HG02763 (cell line): ENCODE results near the gene DIAPH2.

Experiments used
- ATAC-seq: cut with Tn5 transposase; IDR thresholded peaks from one replicate; pipeline ENCODE4 v1.9.1; 2021; ENCODE audit warnings: mild to moderate bottlenecking, moderate library complexity; ENCODE audit not compliant: unreplicated experiment

Gene DIAPH2

DNA sequence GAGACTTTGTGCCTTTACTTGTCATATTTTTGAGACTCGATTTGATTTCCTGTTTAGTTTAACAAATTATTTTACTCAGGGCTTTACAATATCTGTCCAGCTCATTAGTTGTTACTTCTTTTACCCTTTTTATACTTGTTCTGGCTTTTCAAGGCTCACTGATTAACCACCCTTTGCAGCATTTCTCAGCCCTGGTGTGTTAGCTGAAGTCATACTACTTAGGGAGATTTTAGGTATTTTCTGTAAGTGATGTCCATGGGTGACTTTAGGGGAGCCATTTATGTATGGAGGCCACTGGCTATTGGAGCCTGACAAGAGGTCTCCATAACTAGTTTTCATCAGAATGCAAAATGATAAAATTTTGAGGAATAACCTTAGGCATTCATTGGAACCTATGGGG is 346.3 kb downstream of the DIAPH2 start:
- ATAC-seq = no peak

DNA sequence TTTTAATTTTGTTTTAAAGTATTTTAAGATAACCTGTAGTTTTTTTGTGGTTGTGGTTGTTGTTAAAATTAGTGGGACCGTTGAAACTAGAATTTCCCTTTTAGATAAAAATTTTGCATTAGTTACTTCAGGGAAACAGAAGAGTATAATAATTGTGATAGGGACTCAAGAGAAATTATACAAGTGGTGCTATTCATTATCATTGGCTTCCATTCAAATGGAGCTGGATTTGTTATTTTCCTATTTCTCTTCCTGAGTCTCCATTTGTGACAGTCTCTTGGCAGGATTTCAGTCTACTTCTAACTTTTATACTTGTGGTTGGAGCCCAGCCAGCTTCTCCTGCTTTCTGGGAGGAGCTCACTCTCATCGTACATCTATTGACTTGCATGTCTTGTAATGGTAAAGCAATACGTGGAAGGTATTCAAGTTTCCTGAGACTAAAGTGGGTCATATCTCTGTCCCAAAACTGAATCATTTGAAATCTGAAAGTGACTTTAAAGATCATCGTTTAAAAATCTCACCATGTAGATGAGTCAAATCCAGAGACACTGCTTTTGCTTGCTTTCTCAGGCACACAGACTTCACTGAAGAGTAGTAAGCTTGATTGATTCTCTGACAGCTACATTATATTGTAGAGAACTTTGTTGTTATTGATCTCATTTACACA is 354.9 kb downstream of the DIAPH2 start:
- ATAC-seq = peak; percentile 79

DNA sequence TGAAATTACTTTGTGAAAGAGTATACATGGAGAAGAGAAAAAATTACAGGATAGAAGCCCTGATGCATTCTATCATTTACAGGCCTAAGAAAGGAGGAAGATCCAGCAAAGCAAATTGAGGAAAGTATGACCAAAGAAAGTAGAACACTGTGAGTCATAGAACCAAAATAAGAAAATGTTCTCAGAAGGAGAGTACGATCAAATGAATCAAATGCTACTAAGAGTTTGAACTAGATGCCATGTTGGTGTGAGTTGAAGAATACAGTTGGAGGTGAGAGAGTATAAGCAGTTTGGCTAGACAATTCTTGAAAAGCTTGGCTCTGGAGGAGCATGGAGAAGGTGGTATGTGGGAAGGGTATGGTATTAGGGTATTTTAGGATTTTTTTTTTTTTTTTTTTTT is 360.8 kb downstream of the DIAPH2 start:
- no peak for ATAC-seq

DNA sequence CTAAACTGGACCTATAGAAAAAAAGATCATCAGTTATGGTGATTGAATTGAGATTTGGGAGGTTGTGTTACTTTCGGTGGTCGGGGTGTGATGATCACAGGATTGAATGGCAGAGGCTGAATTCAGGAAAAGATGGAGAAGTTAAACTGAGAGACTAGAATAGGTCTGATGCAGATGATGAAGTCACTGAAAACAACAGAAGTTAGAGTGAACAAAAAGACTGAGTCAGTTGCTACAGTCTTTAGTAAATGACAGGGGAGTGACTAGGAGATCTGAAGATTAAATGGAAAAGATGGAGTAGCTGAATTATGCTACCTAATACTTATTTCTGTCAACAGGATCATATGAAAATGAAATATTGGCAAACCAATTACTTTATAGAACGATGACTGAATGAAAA is 362.2 kb downstream of the DIAPH2 start:
- ATAC-seq = no peak

- ATAC-seq = no peak
Observed at GRCh38 chrX:97050392-97050791, 365.8 kb downstream of the DIAPH2 start.

GRCh38 chrX:97057349-97057909 is 372.8 kb downstream of the DIAPH2 start:
- ATAC-seq = no peak

- no peak for ATAC-seq
Observed at GRCh38 chrX:97060020-97060419, 375.4 kb downstream of the DIAPH2 start.

DNA sequence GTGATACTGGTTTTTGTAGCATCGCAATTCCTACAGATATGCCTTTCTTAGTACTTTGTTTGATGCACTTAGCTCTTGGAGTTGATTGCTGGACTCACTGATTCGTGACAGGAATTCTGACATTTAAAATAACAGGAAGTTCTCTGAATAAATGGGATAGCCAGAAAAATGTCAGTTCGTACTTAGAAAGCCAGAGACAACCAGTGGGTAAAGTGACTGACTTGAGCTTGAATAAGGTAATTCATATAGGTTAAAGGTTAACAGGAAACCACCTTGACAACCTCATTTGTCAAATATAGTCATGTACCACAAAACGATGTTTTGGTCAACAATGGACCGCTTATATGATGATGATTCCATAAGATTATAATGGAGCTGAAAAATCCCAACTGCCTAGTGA is 380.4 kb downstream of the DIAPH2 start:
- ATAC-seq = no peak

GRCh38 chrX:97065973-97066372 is 381.3 kb downstream of the DIAPH2 start:
- no peak for ATAC-seq

GRCh38 chrX:97066381-97066780 is 381.7 kb downstream of the DIAPH2 start:
- no peak for ATAC-seq

DNA sequence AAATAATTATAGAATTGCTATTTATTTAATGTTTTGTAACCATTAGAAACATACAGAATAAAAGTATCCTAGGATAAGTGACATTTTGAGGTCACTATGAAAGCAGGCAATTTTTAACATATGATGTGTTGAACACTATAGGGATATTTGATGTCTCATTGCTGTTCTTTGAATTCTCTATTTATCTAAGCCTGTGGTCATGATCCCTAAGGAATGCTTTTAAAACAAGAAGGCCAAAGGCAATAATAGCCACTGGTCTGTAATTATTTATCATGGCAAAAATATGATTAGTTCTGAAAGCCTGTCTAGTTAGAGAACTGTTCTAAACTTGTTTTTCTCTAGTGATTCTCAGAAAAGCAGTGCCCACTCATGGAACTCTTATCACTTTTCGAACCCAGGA is 385.7 kb downstream of the DIAPH2 start:
- ATAC-seq = no peak

- no peak for ATAC-seq
Observed at GRCh38 chrX:97074400-97074799, 389.8 kb downstream of the DIAPH2 start.

DNA sequence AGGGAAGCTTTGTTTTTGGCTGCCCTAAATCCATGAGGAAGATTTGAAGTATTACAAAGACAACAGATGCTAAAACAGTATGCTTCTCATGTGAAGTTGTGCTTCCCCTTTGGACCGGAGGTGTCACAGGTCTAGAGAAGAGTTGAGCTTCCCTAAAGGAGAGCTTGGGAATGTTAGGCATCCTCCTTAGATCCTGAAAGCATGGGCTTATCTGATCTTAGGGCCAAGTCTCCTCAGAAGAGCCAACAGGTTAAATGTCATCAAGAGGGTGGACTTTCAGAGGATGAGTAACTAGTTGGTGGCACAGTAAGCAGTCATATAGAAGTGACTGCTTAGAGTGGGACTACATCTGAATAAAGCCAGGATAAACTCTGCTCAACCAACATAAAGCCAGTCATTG is 404.5 kb downstream of the DIAPH2 start:
- no peak for ATAC-seq

DNA sequence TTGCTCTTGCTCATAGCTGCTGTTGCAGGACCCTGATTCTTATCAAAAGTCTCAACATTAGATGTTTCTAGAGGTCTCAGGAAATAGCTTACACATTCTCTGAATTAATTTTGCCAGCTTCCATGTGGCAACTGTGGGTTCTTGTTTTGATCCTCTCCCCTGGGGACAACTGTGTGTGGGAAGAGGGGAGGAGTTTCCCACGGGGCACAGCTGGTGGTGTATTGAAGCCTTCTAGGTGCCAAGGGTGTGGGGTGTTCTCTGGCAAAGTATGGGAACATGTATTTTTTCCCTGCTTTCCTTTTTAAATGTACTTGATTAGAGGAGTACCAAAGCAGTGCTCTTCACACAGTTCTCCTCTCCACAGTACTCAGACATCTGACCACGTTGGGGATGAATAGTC is 411.7 kb downstream of the DIAPH2 start:
- ATAC-seq = no peak

- no peak for ATAC-seq
Observed at GRCh38 chrX:97102938-97103337, 418.3 kb downstream of the DIAPH2 start.

DNA sequence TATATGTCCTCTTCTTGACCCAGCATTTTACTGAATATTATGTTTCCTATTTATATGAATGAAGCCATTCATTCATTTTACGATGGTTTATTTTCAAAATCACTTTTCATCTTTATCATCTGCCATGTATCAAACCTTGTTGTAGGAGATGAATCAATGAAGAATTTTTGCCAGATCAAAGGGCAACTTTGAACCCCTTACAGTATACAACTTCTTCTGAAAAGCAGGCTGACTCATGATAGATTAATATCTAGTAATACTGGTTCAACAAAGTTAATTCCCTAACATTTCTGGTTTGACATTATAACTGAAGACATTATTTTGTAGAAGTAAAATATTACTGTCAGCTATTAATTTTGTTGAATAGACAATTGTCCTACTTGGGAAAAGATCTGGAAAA is 425.1 kb downstream of the DIAPH2 start:
- no peak for ATAC-seq

DNA sequence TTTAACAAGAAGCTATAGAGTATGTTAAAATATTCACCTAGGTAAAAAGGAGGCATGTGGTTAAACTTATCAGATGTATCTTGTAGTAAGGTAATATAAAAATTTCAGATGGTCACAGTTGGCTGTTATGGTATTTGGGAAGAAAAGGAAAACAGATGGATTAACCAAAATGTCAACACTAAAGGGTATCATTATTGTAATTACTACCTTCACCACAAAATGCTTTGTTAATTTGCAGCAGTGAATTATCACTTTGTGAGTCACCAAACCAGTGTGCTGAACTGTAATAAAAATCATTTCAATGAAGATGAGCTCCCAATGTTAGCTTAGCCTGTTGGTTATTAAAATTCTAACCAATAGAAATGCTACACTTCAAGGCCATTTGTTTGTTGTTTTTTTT is 432.9 kb downstream of the DIAPH2 start:
- no peak for ATAC-seq

- no peak for ATAC-seq
Observed at GRCh38 chrX:97119474-97120109, 434.9 kb downstream of the DIAPH2 start.

DNA sequence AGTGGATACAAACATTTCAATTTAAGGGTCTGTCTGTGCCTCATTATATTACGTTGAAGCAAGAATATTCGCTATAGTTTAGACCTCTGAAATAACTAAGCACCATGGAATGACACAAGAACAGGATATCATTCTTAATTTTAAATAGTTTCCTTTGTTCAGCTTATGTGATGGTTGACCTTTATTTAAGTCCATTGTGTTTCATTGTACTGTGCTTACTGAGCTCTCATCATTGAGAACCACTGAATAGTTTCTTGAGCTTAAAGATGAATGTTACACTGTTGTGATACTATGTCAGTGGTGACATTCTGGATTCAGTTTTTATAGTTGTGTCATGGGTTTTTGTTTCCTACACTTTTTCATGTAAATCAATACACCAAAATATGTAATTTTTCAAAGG is 438.4 kb downstream of the DIAPH2 start:
- ATAC-seq = no peak

DNA sequence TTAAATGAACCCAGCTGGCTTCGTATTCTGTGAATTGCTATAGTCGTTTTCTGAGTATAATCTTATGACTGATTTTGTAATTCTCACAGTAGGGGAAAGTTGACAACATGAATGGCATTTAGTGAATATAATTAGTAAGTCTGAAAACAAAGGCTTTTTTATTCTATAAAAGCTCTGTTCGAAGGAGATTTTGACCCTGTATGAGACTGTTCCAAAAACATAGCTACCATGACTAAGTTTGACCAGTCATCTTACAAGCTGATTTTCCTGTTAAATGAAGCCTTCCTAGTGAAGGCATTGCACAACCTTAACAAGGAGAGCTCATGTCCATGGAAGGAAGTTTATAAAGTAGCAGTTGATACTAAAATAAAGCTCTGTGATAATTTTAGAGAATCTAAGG is 441.4 kb downstream of the DIAPH2 start:
- no peak for ATAC-seq

DNA sequence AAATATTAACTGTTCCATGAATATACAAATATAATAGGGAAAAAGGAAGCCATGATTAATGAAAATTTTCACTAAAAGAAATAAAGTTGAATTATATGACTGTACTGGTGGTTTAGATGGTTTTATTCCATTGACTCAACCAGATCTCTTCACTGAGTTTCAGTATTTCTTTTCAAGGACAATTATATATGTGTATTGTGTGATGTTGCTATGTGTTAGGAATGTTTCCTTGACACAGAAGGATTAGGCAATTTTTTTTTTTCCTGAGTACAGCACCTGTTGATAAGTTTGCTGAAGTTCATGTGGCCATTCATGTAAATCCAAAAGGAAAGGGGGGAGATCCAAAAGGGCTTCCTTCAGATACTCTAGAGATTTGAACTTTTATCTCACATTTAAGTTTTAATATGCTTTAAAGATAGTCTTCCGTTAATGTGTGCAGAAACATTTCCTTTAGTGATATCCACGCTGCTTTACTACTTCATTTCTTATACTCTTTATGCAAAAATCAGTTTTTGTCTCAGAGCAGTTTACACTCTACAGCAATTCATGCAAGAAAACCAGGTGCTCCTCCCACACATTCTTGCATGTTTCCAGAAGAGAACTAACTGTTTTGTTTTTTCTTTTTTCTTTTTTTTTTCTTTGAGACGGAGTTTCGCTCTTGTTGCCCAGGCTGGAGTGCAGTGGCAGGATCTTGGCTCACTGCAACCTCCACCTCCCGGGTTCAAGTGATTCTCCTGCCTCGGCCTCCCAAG is 448.2 kb downstream of the DIAPH2 start:
- no peak for ATAC-seq

- no peak for ATAC-seq
Observed at GRCh38 chrX:97145934-97146333, 461.3 kb downstream of the DIAPH2 start.
